GM12872 (cell line): Measurements from ENCODE around the gene CSKMT.
A peak's percentile ranks its signal among the peaks of the same experiment; 100 is the strongest.

Experiments used
- TF ChIP-seq, protein P1 (sequence below): IDR thresholded peaks from 3 replicates; pipeline ENCODE4 v1.5.1; 2011; ENCODE audit warnings: low read depth, mild to moderate bottlenecking, low read length, moderate library complexity; ENCODE audit not compliant: insufficient read depth

The CSKMT gene

DNA sequence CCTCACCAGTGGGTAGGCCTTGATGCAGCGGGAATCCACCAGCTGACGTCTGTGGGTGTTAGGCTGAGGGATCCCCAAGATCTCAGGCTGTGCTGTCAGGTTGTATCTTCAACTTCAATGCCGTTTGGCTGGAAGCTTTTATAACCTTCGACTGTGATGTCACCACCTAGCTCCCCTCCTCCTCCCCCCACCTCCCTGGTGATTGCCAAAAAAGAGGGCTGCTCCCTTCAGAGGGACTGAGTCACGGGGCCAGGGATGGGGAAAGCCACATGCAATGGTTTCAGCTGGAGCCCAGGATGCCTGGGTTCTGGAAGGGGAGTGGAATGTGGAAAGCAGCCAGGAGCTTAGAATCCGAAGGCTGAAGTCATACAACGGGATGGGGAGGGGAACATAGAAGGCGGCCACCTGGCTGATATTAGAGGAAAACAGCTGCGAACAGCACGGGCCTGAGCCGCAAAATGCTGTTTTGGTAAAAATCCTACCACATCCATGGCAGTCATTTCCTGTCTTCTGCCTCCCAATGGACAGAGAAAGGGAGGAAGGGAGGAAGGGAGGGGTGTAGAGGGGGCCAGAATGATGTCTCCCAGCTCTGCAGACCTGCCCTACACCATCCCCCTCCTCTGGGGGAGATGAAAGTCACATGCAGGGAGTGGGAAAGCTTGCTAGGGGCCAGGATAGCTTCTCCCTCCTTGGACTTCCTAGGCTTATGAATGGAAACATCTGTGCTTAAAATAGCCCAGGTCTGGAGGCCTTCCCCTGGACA, 24.5 kb downstream of the CSKMT start, which contains the start of gene LRRN4CL:
LRRN4CL (minus strand) TSS at position 110 of the 763 bp plus-strand sequence. CDS start 1,022 bp downstream, outside the sequence.
- TF ChIP-seq, protein P1, sequence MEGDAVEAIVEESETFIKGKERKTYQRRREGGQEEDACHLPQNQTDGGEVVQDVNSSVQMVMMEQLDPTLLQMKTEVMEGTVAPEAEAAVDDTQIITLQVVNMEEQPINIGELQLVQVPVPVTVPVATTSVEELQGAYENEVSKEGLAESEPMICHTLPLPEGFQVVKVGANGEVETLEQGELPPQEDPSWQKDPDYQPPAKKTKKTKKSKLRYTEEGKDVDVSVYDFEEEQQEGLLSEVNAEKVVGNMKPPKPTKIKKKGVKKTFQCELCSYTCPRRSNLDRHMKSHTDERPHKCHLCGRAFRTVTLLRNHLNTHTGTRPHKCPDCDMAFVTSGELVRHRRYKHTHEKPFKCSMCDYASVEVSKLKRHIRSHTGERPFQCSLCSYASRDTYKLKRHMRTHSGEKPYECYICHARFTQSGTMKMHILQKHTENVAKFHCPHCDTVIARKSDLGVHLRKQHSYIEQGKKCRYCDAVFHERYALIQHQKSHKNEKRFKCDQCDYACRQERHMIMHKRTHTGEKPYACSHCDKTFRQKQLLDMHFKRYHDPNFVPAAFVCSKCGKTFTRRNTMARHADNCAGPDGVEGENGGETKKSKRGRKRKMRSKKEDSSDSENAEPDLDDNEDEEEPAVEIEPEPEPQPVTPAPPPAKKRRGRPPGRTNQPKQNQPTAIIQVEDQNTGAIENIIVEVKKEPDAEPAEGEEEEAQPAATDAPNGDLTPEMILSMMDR, result no peak

GRCh38 chr11:62694455-62695167, 29.5 kb downstream of the CSKMT start:
- TF ChIP-seq, protein P1, result peak; percentile 88

- TF ChIP-seq, protein P1, result no peak
Measured at GRCh38 chr11:62702246-62702645, 37.1 kb downstream of the CSKMT start.

DNA sequence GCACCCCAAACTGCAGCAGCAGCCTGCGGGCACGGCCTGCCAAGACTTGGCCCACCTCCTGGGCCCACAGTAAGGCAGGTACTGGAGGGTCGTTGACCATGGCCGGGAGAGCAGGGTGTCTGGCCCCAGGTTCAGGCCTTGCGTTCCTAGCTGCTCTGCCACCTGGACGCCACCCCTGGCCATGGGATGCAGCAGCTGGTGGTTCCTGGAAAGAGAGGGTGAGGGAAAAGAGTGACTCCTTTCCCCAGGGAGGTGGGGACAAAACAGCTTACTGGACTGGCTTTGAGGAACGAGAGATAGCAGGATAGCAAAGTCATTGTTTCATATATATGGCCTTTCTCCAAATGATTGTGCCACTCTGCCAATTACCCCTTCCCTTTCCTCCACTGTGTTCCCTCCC, 40.3 kb downstream of the CSKMT start:
- TF ChIP-seq, protein P1, result no peak

- TF ChIP-seq, protein P1, result no peak
Measured at GRCh38 chr11:62705880-62706849, 41.1 kb downstream of the CSKMT start.

DNA sequence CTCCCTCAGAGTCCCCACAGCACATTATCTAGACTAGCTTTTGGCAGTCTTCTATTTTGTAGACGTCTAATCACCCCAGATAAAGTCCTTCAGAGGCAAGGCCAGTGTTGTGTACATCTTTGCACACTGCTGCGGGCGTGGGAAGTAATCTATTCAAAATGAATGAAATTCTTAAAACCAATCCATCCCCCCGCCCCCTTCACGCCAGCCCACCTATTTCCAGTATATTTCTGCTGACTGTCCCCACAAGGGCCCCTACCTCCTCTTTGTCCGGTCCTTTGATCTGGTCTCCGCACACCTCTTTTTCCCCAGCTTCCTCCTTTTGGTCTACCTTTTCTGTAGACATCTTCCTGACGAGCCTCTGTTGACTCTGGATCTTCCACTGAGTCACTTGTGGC, 41.7 kb downstream of the CSKMT start:
- TF ChIP-seq, protein P1, result no peak
